ENCODE data around the gene IGSF21. TPM values are rescaled to one million over a fixed set of nuclear protein-coding genes. Genes with fewer than 3 reads are reported as not detected.

IGSF21 gene
- total and polyA plus RNA-seq, 7 experiments from 2014 or later = not detected

DNA sequence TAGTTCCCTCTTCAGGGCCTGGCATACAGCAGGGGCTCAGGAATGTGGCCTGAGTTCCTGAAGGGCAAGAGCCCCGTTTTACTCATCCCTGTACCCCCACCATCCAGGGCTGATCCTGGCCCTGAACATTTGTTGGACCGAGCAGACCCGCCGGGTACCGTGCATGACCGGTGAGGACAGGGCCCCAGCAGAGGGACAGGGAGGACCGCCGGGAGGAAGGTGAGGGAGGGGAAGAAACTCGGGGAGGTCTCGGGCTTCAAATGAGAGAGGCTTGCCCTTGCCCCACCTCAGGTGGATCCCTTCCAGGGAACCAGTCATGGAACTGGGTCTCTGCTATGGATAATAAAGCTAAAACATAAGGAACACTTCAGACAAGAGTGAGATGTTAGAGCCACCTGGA is 205.4 kb downstream of the IGSF21 start:
- Histone ChIP-seq H3K4me3 (ENCODE audit: low read length) (no peak overlapping the region), H3K27ac (ENCODE audit: low read depth, low read length) (no peak overlapping the region), H3K27me3 (ENCODE audit: control insufficient read depth in 2 of 2, insufficient read depth in 2 of 2, low read length in 2 of 2) (no peaks in the 10 kb centered on the region), H3K36me3 (ENCODE audit: control insufficient read depth in 2 of 3, insufficient read depth in 3 of 3, low read length in 3 of 3) (no peaks in the 10 kb centered on the region), H3K9me3 (ENCODE audit: control insufficient read depth in 2 of 3, low read length in 3 of 3) (no peaks in the 10 kb centered on the region), H3K4me1 (ENCODE audit: control insufficient read depth in 2 of 2, insufficient read depth in 2 of 2, low read length in 2 of 2) (no peaks in the 10 kb centered on the region)
- no peak for DNase-seq
- Mint-ChIP-seq H3K27ac (no peak overlapping the region), H3K4me3 (no peak overlapping the region), H3K9me3 (peaks cover 0 to 8% (median 5%) of the 10 kb centered on the region in 11 donors), H3K36me3 (no peaks in the 10 kb centered on the region), H3K27me3 (peaks cover 0 to 25% (median 13%) of the 10 kb centered on the region in 5 donors), H3K4me1 (no peaks in the 10 kb centered on the region)
- intact Hi-C loops (cut with micrococcal nuclease) = no loop called here
- POLR2A ChIA-PET = no interaction called here
- CTCF ChIA-PET = no interaction called here
- ATAC-seq = no peak

DNA sequence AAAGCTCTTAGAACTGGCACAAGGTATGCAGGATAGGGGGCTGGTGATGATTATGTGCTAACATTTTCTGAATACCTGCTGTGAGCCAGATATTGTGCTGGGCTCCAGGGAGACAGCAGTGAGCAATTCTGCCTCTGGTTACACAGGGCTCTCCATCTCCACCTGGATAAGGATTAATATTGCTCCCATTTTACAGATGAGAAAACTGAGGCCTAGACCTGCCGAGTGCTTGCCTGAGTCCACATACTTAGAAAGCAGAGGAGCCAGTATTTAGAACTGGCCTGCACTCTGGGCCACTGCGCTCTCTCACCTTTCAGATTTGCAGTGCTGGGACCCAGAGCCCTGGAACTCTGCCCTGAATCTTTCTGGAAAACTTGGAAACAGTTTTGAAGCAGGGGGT is 205.9 kb downstream of the IGSF21 start:
- no peaks in the 10 kb centered on the region for H3K36me3 ChIP-seq (ENCODE audit: control insufficient read depth in 2 of 3, insufficient read depth in 3 of 3, low read length in 3 of 3)
- intact Hi-C loops (cut with micrococcal nuclease) = no loop called here
- no peak overlapping the region for H3K4me3 Mint-ChIP-seq
- no peaks in the 10 kb centered on the region for H3K36me3 Mint-ChIP-seq
- ATAC-seq = no peak
- peaks cover 0 to 21% (median 13%) of the 10 kb centered on the region in 5 donors for H3K27me3 Mint-ChIP-seq
- H3K27ac Mint-ChIP-seq = no peak overlapping the region
- POLR2A ChIA-PET = no interaction called here
- no peaks in the 10 kb centered on the region for H3K4me1 ChIP-seq (ENCODE audit: control insufficient read depth in 2 of 2, insufficient read depth in 2 of 2, low read length in 2 of 2)
- CTCF ChIA-PET = no interaction called here
- peaks cover 0 to 8% (median 5%) of the 10 kb centered on the region in 11 donors for H3K9me3 Mint-ChIP-seq
- no peaks in the 10 kb centered on the region for H3K27me3 ChIP-seq (ENCODE audit: control insufficient read depth in 2 of 2, insufficient read depth in 2 of 2, low read length in 2 of 2)
- no peak for DNase-seq
- no peaks in the 10 kb centered on the region for H3K4me1 Mint-ChIP-seq
- H3K27ac ChIP-seq (ENCODE audit: low read depth, low read length) = no peak overlapping the region
- H3K4me3 ChIP-seq (ENCODE audit: low read length) = no peak overlapping the region
- no peaks in the 10 kb centered on the region for H3K9me3 ChIP-seq (ENCODE audit: control insufficient read depth in 2 of 3, low read length in 3 of 3)

DNA sequence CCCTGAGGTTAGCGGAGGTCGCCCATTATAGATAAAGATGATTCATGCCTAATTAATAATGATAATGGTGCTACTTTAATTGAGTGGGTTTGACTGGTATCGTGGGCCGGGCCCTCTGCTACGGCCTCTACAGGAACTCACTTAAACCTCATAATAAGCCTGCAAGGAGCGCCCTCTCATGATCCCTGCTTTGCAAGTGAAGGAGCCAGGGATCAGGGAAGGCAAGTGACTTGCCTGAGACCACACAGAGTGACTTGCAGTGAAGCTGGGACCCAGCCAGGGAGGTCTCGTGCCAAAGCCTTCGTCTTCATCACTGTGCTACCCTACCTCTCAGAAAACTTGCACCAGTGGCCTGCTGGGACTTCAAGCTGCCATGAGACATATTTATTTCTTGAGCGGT is 206.8 kb downstream of the IGSF21 start:
- Histone ChIP-seq H3K9me3 (ENCODE audit: control insufficient read depth in 2 of 3, low read length in 3 of 3) (no peaks in the 10 kb centered on the region), H3K27ac (ENCODE audit: low read depth, low read length) (no peak overlapping the region), H3K4me3 (ENCODE audit: low read length) (no peak overlapping the region), H3K4me1 (ENCODE audit: control insufficient read depth in 2 of 2, insufficient read depth in 2 of 2, low read length in 2 of 2) (no peaks in the 10 kb centered on the region), H3K36me3 (ENCODE audit: control insufficient read depth in 2 of 3, insufficient read depth in 3 of 3, low read length in 3 of 3) (no peaks in the 10 kb centered on the region), H3K27me3 (ENCODE audit: control insufficient read depth in 2 of 2, insufficient read depth in 2 of 2, low read length in 2 of 2) (no peaks in the 10 kb centered on the region)
- peaks cover 0 to 12% (median 5%) of the 10 kb centered on the region in 11 donors for H3K9me3 Mint-ChIP-seq
- ATAC-seq = no peak
- POLR2A ChIA-PET = no interaction called here
- H3K4me3 Mint-ChIP-seq = no peak overlapping the region
- H3K27ac Mint-ChIP-seq = no peak overlapping the region
- H3K4me1 Mint-ChIP-seq = no peaks in the 10 kb centered on the region
- H3K27me3 Mint-ChIP-seq = peaks cover 0 to 28% (median 13%) of the 10 kb centered on the region in 5 donors
- DNase-seq = no peak
- intact Hi-C loops (cut with micrococcal nuclease) = no loop called here
- no peaks in the 10 kb centered on the region for H3K36me3 Mint-ChIP-seq
- CTCF ChIA-PET = no interaction called here

DNA sequence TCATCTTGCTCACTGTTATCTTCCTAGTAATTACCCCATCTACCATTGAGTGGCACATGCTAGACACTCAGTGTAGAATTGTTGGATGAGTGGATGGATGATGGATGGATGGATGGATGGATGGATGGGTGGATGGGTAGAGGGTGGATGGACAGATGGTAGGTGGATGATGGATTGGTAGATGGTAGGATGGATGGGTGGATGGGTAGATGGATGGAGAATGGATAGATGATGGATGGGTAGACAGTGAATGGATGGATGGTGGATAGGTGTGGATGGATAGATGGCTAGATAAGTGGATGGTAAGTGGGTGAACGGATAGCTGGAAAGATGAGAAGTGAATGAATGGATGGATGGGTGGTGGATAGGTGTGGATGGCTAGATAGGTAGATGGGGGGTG is 207.9 kb downstream of the IGSF21 start:
- Histone ChIP-seq H3K27me3 (ENCODE audit: control insufficient read depth in 2 of 2, insufficient read depth in 2 of 2, low read length in 2 of 2) (no peaks in the 10 kb centered on the region), H3K4me3 (ENCODE audit: low read length) (no peak overlapping the region), H3K4me1 (ENCODE audit: control insufficient read depth in 2 of 2, insufficient read depth in 2 of 2, low read length in 2 of 2) (no peaks in the 10 kb centered on the region), H3K9me3 (ENCODE audit: control insufficient read depth in 2 of 3, low read length in 3 of 3) (no peaks in the 10 kb centered on the region), H3K27ac (ENCODE audit: low read depth, low read length) (no peak overlapping the region), H3K36me3 (ENCODE audit: control insufficient read depth in 2 of 3, insufficient read depth in 3 of 3, low read length in 3 of 3) (no peaks in the 10 kb centered on the region)
- no peaks in the 10 kb centered on the region for H3K36me3 Mint-ChIP-seq
- ATAC-seq = no peak
- peaks cover 0 to 1% (median 0%) of the 10 kb centered on the region in 7 donors for H3K4me1 Mint-ChIP-seq
- H3K4me3 Mint-ChIP-seq = no peak overlapping the region
- intact Hi-C loops (cut with micrococcal nuclease) = no loop called here
- no peak for DNase-seq
- peaks cover 0 to 15% (median 5%) of the 10 kb centered on the region in 11 donors for H3K9me3 Mint-ChIP-seq
- peaks cover 0 to 21% (median 13%) of the 10 kb centered on the region in 5 donors for H3K27me3 Mint-ChIP-seq
- ChIA-PET CTCF (no interaction called here), POLR2A (no interaction called here)
- H3K27ac Mint-ChIP-seq = no peak overlapping the region

DNA sequence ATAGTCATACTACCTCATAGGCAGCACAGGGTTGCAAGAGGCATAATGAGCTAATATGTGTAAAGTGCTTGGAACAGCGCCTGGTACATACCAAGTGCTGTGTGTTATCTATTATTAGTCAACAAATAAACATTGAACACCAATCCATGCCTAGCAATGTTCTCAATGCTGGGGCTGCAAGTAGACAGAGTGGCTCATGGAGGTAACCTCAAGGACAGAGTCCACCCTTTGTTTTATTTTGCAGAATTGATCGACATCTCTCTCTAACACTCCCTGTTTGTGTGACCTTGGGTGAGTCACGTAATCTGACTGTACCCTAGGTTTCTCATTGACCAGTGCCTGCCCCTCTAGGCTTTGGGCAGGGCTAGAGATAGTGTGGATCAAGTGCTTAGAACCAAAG is 209.2 kb downstream of the IGSF21 start:
- Mint-ChIP-seq H3K4me1 (peaks cover 0 to 1% (median 0%) of the 10 kb centered on the region in 7 donors), H3K4me3 (no peak overlapping the region), H3K9me3 (peaks cover 0 to 14% (median 3%) of the 10 kb centered on the region in 11 donors), H3K27ac (no peak overlapping the region), H3K27me3 (peaks cover 0 to 16% (median 4%) of the 10 kb centered on the region in 5 donors), H3K36me3 (peaks cover 0 to 1% (median 0%) of the 10 kb centered on the region in 5 donors)
- DNase-seq (no peak), ATAC-seq (no peak)
- Histone ChIP-seq H3K9me3 (ENCODE audit: control insufficient read depth in 2 of 3, low read length in 3 of 3) (no peaks in the 10 kb centered on the region), H3K27ac (ENCODE audit: low read depth, low read length) (no peak overlapping the region), H3K36me3 (ENCODE audit: control insufficient read depth in 2 of 3, insufficient read depth in 3 of 3, low read length in 3 of 3) (no peaks in the 10 kb centered on the region), H3K27me3 (ENCODE audit: control insufficient read depth in 2 of 2, insufficient read depth in 2 of 2, low read length in 2 of 2) (no peaks in the 10 kb centered on the region), H3K4me1 (ENCODE audit: control insufficient read depth in 2 of 2, insufficient read depth in 2 of 2, low read length in 2 of 2) (no peaks in the 10 kb centered on the region), H3K4me3 (ENCODE audit: low read length) (no peak overlapping the region)
- ChIA-PET CTCF (no interaction called here), POLR2A (no interaction called here)
- intact Hi-C loops (cut with micrococcal nuclease) = no loop called here

DNA sequence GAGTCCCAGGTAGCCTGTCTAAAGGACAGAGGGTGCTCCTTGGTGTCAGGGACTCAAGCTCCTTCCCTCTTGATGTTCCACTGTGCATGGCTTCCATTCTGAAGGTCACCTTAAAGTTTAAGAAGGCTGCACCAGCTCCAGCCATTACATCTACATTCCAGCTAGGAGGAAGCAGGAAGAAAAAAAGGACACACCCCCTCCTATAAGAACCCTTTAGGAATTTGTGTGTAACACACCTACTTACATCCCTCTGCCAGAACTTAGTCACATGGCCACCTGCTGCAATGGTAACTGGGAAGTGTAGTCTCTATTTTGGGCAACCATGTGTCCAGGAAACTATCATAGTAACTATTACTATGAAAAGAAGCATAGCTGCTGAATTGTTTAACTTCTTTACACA is 211.5 kb downstream of the IGSF21 start:
- Histone ChIP-seq H3K27ac (ENCODE audit: low read depth, low read length) (no peak overlapping the region), H3K4me1 (ENCODE audit: control insufficient read depth in 2 of 2, insufficient read depth in 2 of 2, low read length in 2 of 2) (no peaks in the 10 kb centered on the region), H3K36me3 (ENCODE audit: control insufficient read depth in 2 of 3, insufficient read depth in 3 of 3, low read length in 3 of 3) (no peaks in the 10 kb centered on the region), H3K9me3 (ENCODE audit: control insufficient read depth in 2 of 3, low read length in 3 of 3) (no peaks in the 10 kb centered on the region), H3K4me3 (ENCODE audit: low read length) (no peak overlapping the region), H3K27me3 (ENCODE audit: control insufficient read depth in 2 of 2, insufficient read depth in 2 of 2, low read length in 2 of 2) (no peaks in the 10 kb centered on the region)
- CTCF ChIA-PET = no interaction called here
- intact Hi-C loops (cut with micrococcal nuclease) = no loop called here
- DNase-seq (no peak), ATAC-seq (no peak)
- H3K27ac Mint-ChIP-seq = no peak overlapping the region
- no peak overlapping the region for H3K4me3 Mint-ChIP-seq
- H3K4me1 Mint-ChIP-seq = peaks cover 0 to 1% (median 0%) of the 10 kb centered on the region in 7 donors
- H3K9me3 Mint-ChIP-seq = peaks cover 0 to 9% (median 0%) of the 10 kb centered on the region in 11 donors
- POLR2A ChIA-PET = no interaction called here
- peaks cover 3 to 19% (median 15%) of the 10 kb centered on the region in 5 donors for H3K27me3 Mint-ChIP-seq
- H3K36me3 Mint-ChIP-seq = peaks cover 0 to 4% (median 0%) of the 10 kb centered on the region in 5 donors

DNA sequence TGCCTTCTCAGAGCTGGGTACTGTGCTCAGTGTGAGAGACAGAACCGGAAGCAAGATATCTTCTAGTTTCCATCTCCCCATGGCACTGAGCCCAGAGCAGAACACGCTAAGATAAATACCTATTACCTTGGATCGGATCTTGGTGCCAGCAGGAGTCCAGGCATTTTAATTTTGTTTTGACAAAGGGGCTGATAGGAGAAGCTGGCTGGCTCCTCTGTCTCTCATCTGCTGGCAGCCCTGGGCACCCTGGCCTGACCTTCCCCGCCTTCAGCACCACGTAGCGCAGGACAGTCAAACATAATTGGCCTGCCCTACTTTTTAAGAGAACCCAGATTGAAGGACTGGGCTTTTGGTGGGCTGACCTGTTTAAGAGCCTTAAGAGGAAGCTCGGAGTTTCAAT is 212.5 kb downstream of the IGSF21 start:
- CTCF ChIA-PET = no interaction called here
- Mint-ChIP-seq H3K27ac (no peak overlapping the region), H3K4me1 (peaks cover 0 to 1% (median 0%) of the 10 kb centered on the region in 7 donors), H3K27me3 (peaks cover 3 to 25% (median 20%) of the 10 kb centered on the region in 5 donors), H3K9me3 (peaks cover 0 to 9% (median 0%) of the 10 kb centered on the region in 11 donors), H3K36me3 (peaks cover 0 to 4% (median 0%) of the 10 kb centered on the region in 5 donors), H3K4me3 (no peak overlapping the region)
- Histone ChIP-seq H3K9me3 (ENCODE audit: control insufficient read depth in 2 of 3, low read length in 3 of 3) (no peaks in the 10 kb centered on the region), H3K4me3 (ENCODE audit: low read length) (no peak overlapping the region), H3K27ac (ENCODE audit: low read depth, low read length) (no peak overlapping the region), H3K27me3 (ENCODE audit: control insufficient read depth in 2 of 2, insufficient read depth in 2 of 2, low read length in 2 of 2) (no peaks in the 10 kb centered on the region), H3K36me3 (ENCODE audit: control insufficient read depth in 2 of 3, insufficient read depth in 3 of 3, low read length in 3 of 3) (no peaks in the 10 kb centered on the region), H3K4me1 (ENCODE audit: control insufficient read depth in 2 of 2, insufficient read depth in 2 of 2, low read length in 2 of 2) (no peaks in the 10 kb centered on the region)
- ATAC-seq = no peak
- POLR2A ChIA-PET = no interaction called here
- intact Hi-C loops (cut with micrococcal nuclease) = no loop called here
- DNase-seq = no peak
